K562 (cell line): ENCODE measurements around the gene MCC. TPM values are rescaled to one million over a fixed set of nuclear protein-coding genes. Genes with fewer than 3 reads are reported as not detected.

Source experiments
- ATAC-seq: fragments of 200-7000 bp; cut with Tn5 transposase; 3 replicates; pipeline ENCODE4 v1.9.1; 2020; ENCODE audit warnings: moderate library complexity
- BruUV-seq: library from RNA; stranded (reverse); fragments of 400-500 nt; replicated peaks from 2 replicates; lab custom pipeline; 2021; lab: Mats Ljungman, UMichigan
- CTCF ChIA-PET: fragments of 300-600 bp; formaldehyde crosslinking; extraction: SDS; loops from one replicate; lab custom pipeline; 2021; ENCODE audit warnings: low intra/inter-chr PET ratio; lab: Yijun Ruan, JAX
- POLR2A ChIA-PET: fragments of 300-600, 350-650 bp; sonication (Branson Sonifier 250); formaldehyde crosslinking; extraction: SDS; loops from one replicate; lab custom pipeline; 2021; ENCODE audit warnings: antibody characterized with exemption, inconsistent platforms; lab: Yijun Ruan, JAX
- DNase-seq, 4 experiments: peaks; one replicate each; pipeline versions ENCODE4 v3.0.0 to v3.0.0-alpha.2; 2011 to 2018; ENCODE audit warnings: low spot score in 3 of 4, mixed read lengths in 3 of 4; ENCODE audit errors: extremely low read depth in 1 of 4
- FAIRE-seq: peaks from 2 replicates; lab custom pipeline; 2011; peaks lifted over from hg19 to GRCh38; lab: Jason Lieb, UNC
- H2AFZ ChIP-seq: 2 replicates; pipeline ENCODE4 v1.6.0; 2011; ENCODE audit warnings: low read depth, low read length, control low read depth, inconsistent platforms
- H3K27ac ChIP-seq: fragments of 200-600 bp; 3 replicates; pipeline ENCODE4 v1.8.0; 2011; ENCODE audit warnings: low read depth, mild to moderate bottlenecking, control low read depth, inconsistent platforms, low read length, moderate library complexity, mixed read lengths; ENCODE audit errors: extremely low read depth
- H3K27me3 ChIP-seq, 2 experiments: fragments of 300-600 bp in 1 of 2; 2 replicates in 1 of 2; 3 replicates in 1 of 2; pipeline versions ENCODE4 v1.6.0 to v1.8.0; 2011; ENCODE audit warnings: inconsistent platforms in 2 of 2, low read length in 2 of 2, mild to moderate bottlenecking in 1 of 2, mixed read lengths in 1 of 2, moderate library complexity in 1 of 2; ENCODE audit not compliant: control insufficient read depth in 2 of 2, insufficient read depth in 2 of 2
- H3K36me3 ChIP-seq: fragments of 300-600 bp; 3 replicates; pipeline ENCODE4 v1.8.0; 2011; ENCODE audit warnings: mild to moderate bottlenecking, low read length, inconsistent platforms; ENCODE audit not compliant: control insufficient read depth, insufficient read depth
- H3K4me1 ChIP-seq, 2 experiments: fragments of 200-600 bp in 1 of 2; replicated peaks in 1 of 2; 2 replicates in 1 of 2; 3 replicates in 1 of 2; pipeline versions ENCODE4 v1.5.1 to v1.8.0; 2011; ENCODE audit warnings: inconsistent platforms in 2 of 2, low read length in 2 of 2, mild to moderate bottlenecking in 1 of 2, mixed read lengths in 1 of 2, moderate library complexity in 1 of 2; ENCODE audit not compliant: control insufficient read depth in 2 of 2, insufficient read depth in 2 of 2
- H3K4me2 ChIP-seq: 2 replicates; pipeline ENCODE4 v1.6.1; 2011; ENCODE audit warnings: low read length, control low read depth, inconsistent platforms, mixed read lengths; ENCODE audit not compliant: insufficient read depth
- H3K4me3 ChIP-seq: fragments of 200-600 bp; sonication (generic), shearing (Covaris generic); 2 replicates; pipeline ENCODE4 v1.5.1; 2016; ENCODE audit warnings: control low read depth, inconsistent platforms
- H3K79me2 ChIP-seq: fragments of 200-600 bp; 3 replicates; pipeline ENCODE4 v1.8.0; 2011; ENCODE audit warnings: low read length, inconsistent platforms; ENCODE audit not compliant: control insufficient read depth, insufficient read depth
- H3K9ac ChIP-seq, 2 experiments: 2 replicates each; pipeline versions ENCODE4 v1.6.0 to v1.6.1; 2011; ENCODE audit warnings: low read depth in 2 of 2, low read length in 2 of 2, control low read depth in 1 of 2, inconsistent platforms in 1 of 2, mild to moderate bottlenecking in 1 of 2, mixed read lengths in 1 of 2; ENCODE audit not compliant: insufficient read depth in 1 of 2
- H3K9me1 ChIP-seq: one replicate; pipeline ENCODE4 v1.6.0; 2011; ENCODE audit warnings: inconsistent platforms, mild to moderate bottlenecking, low read length, moderate library complexity; ENCODE audit not compliant: control insufficient read depth, insufficient read depth
- H3K9me3 ChIP-seq: replicated peaks from 2 replicates; pipeline ENCODE4 v1.5.1; 2011; ENCODE audit warnings: low read depth, low read length, inconsistent platforms; ENCODE audit not compliant: control insufficient read depth, insufficient read depth
- H4K20me1 ChIP-seq: replicated peaks from 2 replicates; pipeline ENCODE4 v1.6.1; 2011; ENCODE audit warnings: low read length, inconsistent platforms, mixed read lengths; ENCODE audit not compliant: control insufficient read depth, insufficient read depth
- FOXK2 ChIP-seq, 2 experiments: fragments of 450-650 bp; IDR thresholded peaks in 1 of 2; conservative IDR thresholded peaks in 1 of 2; 2 replicates each; pipeline ENCODE4 v1.6.1; 2016; ENCODE audit warnings: low read depth in 2 of 2, mild to moderate bottlenecking in 1 of 2
- MEIS2 ChIP-seq: fragments of 450-650 bp; IDR thresholded peaks from 2 replicates; pipeline ENCODE4 v1.6.1; 2014; ENCODE audit warnings: mild to moderate bottlenecking; ENCODE audit not compliant: partially characterized antibody
- TBP ChIP-seq: optimal IDR thresholded peaks from 2 replicates; pipeline ENCODE3; 2011; ENCODE audit warnings: low read depth, low read length, improper control_type of control experiment
- WGBS: fragments of 100-300 bp; shearing (Covaris generic); methylation state at CpG from one replicate; pipeline ENCODE4 v1.1.6; 2016; ENCODE audit warnings: low coverage, mixed read lengths; ENCODE audit not compliant: insufficient coverage; ENCODE audit errors: missing lambda C conversion rate; 5-methylcytosine and 5-hydroxymethylcytosine counted together
- in situ Hi-C: fragments of 300-500 bp; cut with MboI; formaldehyde crosslinking; loops from 4 replicates; pipeline ENCODE4 v1.15.0; 2018; ENCODE audit warnings: inconsistent platforms, mixed read lengths
- intact Hi-C: fragments of 100-400 bp; cut with micrococcal nuclease; formaldehyde crosslinking; loops from 2 replicates; pipeline ENCODE4 v1.14.2; 2022
- polyA plus RNA-seq, 8 experiments: library from polyadenylated mRNA; depleted of rRNA in 4 of 8; stranded (reverse) in 5 of 8; unstranded in 3 of 8; fragments of >200 nt; fragmentation: Nextera tagmentation in 2 of 8; fragmentation: Illumina TruSeq in 1 of 8; extraction: Ambion mirVana in 2 of 8; extraction: Trizol in 1 of 8; gene quantifications; 2 replicates each; pipeline versions ENCODE4 v1.2.1 to v1.2.3, GENCODE V29; 2011 to 2014; ENCODE audit warnings: inconsistent platforms in 1 of 8, missing spikeins in 1 of 8
- total RNA-seq, 7 experiments: library from RNA; depleted of rRNA in 6 of 7; stranded (reverse); fragments of >200 nt in 6 of 7; fragmentation: Illumina TruSeq in 2 of 7; extraction: Trizol in 2 of 7; gene quantifications; 2 replicates each; pipeline versions ENCODE4 v1.2.1 to v1.2.3, GENCODE V29; 2011 to 2021; ENCODE audit warnings: low replicate concordance in 1 of 7
- TF ChIP-seq, protein P1 (sequence below): sonication (generic); formaldehyde crosslinking; IDR thresholded peaks from 2 replicates; pipeline ENCODE4 v1.8.0; 2022; ENCODE audit warnings: mild to moderate bottlenecking, missing genetic modification reagents
- TF ChIP-seq, protein P2 (sequence below): fragments of 450-650 bp; conservative IDR thresholded peaks from 2 replicates; pipeline ENCODE4 v1.6.1; 2016; ENCODE audit warnings: missing genetic modification characterization, low read depth, mild to moderate bottlenecking, control low read depth, missing compliant biosample characterization
- TF ChIP-seq, protein P3 (sequence below): fragments of 250-450 bp; sonication (Bioruptor Pico); IDR thresholded peaks from 2 replicates; pipeline ENCODE4 v1.5.0; 2021
- TF ChIP-seq, protein P4 (sequence below): sonication (generic); formaldehyde crosslinking; IDR thresholded peaks from 2 replicates; pipeline ENCODE4 v1.8.1; 2023; ENCODE audit warnings: mild to moderate bottlenecking, missing genetic modification reagents

Gene MCC
- total and polyA plus RNA-seq, 9 of the 15 experiments (the other 6 are each of a cell fraction or from before 2014, with no cell fraction given) = 0.04 to 0.24 (median 0.06) TPM; not detected in 1

DNA sequence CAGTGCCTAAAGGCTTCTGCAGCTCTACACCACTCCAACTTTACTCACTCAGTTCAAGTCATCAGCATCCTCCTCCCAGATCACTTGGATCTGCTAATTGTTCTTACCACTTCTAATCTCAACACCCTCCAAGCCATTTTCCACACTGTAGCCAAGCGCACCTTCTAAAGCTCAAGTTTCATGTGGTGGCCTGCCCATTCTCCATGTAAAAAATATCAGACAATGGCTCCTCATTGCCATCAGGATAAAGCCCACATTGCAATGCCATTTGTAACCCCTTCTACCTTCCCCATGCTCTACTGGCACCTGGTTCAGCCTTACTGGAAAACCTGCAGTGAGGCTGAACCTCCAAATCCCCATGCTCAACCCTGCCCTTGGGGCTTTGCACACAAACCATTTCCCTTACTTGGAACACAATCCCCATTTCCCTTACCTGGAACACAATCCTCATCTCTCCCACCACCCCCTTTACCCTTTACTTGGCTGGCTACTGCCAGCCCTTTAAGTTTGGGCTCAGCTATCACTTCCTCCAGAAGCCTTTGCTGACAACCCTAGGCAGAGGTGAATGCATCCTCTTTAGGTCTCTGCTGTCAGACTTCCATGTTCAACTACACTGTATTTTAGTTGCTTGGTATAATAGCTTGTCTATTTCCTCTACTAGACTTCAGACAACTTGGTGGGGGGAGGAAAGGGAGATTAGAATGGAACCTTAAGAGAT, 273.5 kb downstream of the MCC start (continued):
- TF ChIP-seq, protein P1, sequence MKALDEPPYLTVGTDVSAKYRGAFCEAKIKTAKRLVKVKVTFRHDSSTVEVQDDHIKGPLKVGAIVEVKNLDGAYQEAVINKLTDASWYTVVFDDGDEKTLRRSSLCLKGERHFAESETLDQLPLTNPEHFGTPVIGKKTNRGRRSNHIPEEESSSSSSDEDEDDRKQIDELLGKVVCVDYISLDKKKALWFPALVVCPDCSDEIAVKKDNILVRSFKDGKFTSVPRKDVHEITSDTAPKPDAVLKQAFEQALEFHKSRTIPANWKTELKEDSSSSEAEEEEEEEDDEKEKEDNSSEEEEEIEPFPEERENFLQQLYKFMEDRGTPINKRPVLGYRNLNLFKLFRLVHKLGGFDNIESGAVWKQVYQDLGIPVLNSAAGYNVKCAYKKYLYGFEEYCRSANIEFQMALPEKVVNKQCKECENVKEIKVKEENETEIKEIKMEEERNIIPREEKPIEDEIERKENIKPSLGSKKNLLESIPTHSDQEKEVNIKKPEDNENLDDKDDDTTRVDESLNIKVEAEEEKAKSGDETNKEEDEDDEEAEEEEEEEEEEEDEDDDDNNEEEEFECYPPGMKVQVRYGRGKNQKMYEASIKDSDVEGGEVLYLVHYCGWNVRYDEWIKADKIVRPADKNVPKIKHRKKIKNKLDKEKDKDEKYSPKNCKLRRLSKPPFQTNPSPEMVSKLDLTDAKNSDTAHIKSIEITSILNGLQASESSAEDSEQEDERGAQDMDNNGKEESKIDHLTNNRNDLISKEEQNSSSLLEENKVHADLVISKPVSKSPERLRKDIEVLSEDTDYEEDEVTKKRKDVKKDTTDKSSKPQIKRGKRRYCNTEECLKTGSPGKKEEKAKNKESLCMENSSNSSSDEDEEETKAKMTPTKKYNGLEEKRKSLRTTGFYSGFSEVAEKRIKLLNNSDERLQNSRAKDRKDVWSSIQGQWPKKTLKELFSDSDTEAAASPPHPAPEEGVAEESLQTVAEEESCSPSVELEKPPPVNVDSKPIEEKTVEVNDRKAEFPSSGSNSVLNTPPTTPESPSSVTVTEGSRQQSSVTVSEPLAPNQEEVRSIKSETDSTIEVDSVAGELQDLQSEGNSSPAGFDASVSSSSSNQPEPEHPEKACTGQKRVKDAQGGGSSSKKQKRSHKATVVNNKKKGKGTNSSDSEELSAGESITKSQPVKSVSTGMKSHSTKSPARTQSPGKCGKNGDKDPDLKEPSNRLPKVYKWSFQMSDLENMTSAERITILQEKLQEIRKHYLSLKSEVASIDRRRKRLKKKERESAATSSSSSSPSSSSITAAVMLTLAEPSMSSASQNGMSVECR (CRISPR knock-in tag) = no peak

DNA sequence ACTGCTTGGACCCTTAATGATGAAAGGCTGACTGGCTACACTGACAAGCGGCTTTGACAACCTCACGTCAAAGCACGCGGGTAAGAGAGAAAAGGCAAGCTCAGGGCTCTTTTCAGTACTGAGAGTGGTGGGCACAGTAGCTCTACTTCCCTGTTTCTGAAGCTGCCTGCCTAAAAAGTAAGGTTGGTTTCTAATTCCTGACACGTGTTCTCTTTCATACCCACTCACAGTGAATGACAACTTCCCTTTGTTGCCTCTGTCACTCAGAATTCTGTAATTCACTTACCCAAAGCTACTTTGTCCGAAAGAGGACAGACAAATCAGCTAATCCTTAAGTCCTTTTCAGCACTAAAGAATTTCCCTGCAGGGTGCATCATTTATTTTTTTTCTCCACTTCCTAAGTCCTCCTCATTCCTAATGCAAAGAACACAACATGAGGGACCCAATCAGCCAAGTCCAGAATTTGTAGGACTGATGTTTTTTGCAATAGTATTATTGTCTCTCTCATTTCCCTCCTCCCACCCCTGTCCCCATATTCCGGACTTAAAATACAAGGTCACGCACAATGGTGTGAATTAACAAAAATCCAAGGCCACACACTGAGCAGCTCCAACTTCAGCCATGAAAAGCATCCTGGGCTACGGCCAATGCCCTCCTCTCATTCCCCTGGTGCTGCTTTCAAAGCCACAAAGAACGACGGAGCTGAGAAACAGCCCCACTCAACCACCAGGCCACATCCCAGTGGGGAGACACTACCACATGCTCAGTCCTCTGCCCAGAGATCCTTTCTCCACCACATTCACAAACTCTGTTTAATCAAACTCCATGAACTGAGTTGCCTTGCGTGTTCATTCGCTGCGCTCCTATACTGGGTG, 274.5 kb downstream of the MCC start:
- no peak for FAIRE-seq
- POLR2A ChIA-PET = interaction anchor here (1.3 kb wide), 1 partner anchor 8 kb away, joined by 4 read pairs; no protein-coding TSS in a partner anchor
- WGBS = 3% methylated on average over 14 of the region's 14 CpGs
- Histone ChIP-seq H3K27ac (no peak overlapping the region), H3K9ac (no peak overlapping the region), H3K4me1 (no peaks in the 10 kb centered on the region), H3K9me1 (no peaks in the 10 kb centered on the region), H3K27me3 (peaks cover 15 to 24% of the 10 kb centered on the region in 2 experiments; a peak in 4 of 5 replicates), H3K79me2 (no peaks in the 10 kb centered on the region), H4K20me1 (no peaks in the 10 kb centered on the region), H3K4me3 (no peak overlapping the region), H2AFZ (no peak overlapping the region), H3K9me3 (no peaks in the 10 kb centered on the region), H3K36me3 (no peaks in the 10 kb centered on the region), H3K4me2 (no peak overlapping the region)
- DNase-seq = no peak
- CTCF ChIA-PET = no interaction called here
- no peak for ATAC-seq
- intact Hi-C loops = no loop called here
- in situ Hi-C loops = no loop called here
- BruUV-seq = no TSS peak
- TF ChIP-seq TBP (no peak), MEIS2 (no peak), FOXK2 (conservative IDR thresholded peaks at IDR 0.05 in 1 of 2, IDR thresholded peaks at IDR 0.05 in 1 of 2; ENCODE audit: low read depth in 2 of 2) (no peak)
- TF ChIP-seq, protein P2, sequence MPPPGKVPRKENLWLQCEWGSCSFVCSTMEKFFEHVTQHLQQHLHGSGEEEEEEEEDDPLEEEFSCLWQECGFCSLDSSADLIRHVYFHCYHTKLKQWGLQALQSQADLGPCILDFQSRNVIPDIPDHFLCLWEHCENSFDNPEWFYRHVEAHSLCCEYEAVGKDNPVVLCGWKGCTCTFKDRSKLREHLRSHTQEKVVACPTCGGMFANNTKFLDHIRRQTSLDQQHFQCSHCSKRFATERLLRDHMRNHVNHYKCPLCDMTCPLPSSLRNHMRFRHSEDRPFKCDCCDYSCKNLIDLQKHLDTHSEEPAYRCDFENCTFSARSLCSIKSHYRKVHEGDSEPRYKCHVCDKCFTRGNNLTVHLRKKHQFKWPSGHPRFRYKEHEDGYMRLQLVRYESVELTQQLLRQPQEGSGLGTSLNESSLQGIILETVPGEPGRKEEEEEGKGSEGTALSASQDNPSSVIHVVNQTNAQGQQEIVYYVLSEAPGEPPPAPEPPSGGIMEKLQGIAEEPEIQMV (tag) = no peak
- TF ChIP-seq, protein P3, sequence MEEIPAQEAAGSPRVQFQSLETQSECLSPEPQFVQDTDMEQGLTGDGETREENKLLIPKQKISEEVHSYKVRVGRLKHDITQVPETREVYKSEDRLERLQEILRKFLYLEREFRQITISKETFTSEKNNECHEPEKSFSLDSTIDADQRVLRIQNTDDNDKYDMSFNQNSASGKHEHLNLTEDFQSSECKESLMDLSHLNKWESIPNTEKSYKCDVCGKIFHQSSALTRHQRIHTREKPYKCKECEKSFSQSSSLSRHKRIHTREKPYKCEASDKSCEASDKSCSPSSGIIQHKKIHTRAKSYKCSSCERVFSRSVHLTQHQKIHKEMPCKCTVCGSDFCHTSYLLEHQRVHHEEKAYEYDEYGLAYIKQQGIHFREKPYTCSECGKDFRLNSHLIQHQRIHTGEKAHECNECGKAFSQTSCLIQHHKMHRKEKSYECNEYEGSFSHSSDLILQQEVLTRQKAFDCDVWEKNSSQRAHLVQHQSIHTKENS (CRISPR knock-in tag) = no peak
- TF ChIP-seq, protein P4, sequence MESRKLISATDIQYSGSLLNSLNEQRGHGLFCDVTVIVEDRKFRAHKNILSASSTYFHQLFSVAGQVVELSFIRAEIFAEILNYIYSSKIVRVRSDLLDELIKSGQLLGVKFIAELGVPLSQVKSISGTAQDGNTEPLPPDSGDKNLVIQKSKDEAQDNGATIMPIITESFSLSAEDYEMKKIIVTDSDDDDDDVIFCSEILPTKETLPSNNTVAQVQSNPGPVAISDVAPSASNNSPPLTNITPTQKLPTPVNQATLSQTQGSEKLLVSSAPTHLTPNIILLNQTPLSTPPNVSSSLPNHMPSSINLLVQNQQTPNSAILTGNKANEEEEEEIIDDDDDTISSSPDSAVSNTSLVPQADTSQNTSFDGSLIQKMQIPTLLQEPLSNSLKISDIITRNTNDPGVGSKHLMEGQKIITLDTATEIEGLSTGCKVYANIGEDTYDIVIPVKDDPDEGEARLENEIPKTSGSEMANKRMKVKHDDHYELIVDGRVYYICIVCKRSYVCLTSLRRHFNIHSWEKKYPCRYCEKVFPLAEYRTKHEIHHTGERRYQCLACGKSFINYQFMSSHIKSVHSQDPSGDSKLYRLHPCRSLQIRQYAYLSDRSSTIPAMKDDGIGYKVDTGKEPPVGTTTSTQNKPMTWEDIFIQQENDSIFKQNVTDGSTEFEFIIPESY (CRISPR knock-in tag) = no peak
